ENCODE measurements around the gene TSPAN18.
"Not testable (repeated sequence)": the region's sequence is repeated elsewhere in the genome, so short reads cannot be mapped to it uniquely, and the experiment has no call there.

The TSPAN18 gene

GRCh38 chr11:44870181-44870580, 143.4 kb downstream of the TSPAN18 start:
- Histone ChIP-seq H3F3A (ENCODE audit: control insufficient read depth, insufficient read depth) (no peaks in the 10 kb centered on the region), H3K27ac (ENCODE audit: low read depth, low read length) (no peak overlapping the region), H3K4me2 (ENCODE audit: low read length) (no peak overlapping the region), H3K4me1 (ENCODE audit: control insufficient read depth, low read length) (peaks cover 6% of the 10 kb centered on the region), H3K36me3 (ENCODE audit: control insufficient read depth, low read length) (no peaks in the 10 kb centered on the region), H3K9me3 (ENCODE audit: control insufficient read depth, insufficient read depth, low read length) (no peaks in the 10 kb centered on the region), H3K9me2 (replicated peaks; ENCODE audit: control insufficient read depth, low read length) (no peaks in the 10 kb centered on the region), H3K79me2 (ENCODE audit: control insufficient read depth, low read length) (no peaks in the 10 kb centered on the region), H3K27me3 (ENCODE audit: control insufficient read depth, low read length) (no peaks in the 10 kb centered on the region), H4K20me1 (ENCODE audit: control insufficient read depth, insufficient read depth, low read depth, low read length) (no peaks in the 10 kb centered on the region), H3K4me3 (ENCODE audit: low read length) (no peak overlapping the region)
- TF ChIP-seq EZH2phosphoT487 (IDR thresholded peaks at IDR 0.05; ENCODE audit: borderline replicate concordance, low read length): no peak
- no peak for TF ChIP-seq CTCF (IDR thresholded peaks at IDR 0.05; ENCODE audit: low read depth, low read length, poor library complexity, severe bottlenecking)

GRCh38 chr11:44870615-44871176, 143.9 kb downstream of the TSPAN18 start:
- TF ChIP-seq CTCF (IDR thresholded peaks at IDR 0.05; ENCODE audit: low read depth, low read length, poor library complexity, severe bottlenecking) (no peak), EZH2phosphoT487 (IDR thresholded peaks at IDR 0.05; ENCODE audit: borderline replicate concordance, low read length) (no peak)
- H3F3A ChIP-seq (ENCODE audit: control insufficient read depth, insufficient read depth): no peaks in the 10 kb centered on the region
- no peaks in the 10 kb centered on the region for H3K9me3 ChIP-seq (ENCODE audit: control insufficient read depth, insufficient read depth, low read length)
- H3K4me2 ChIP-seq (ENCODE audit: low read length): no peak overlapping the region
- no peaks in the 10 kb centered on the region for H4K20me1 ChIP-seq (ENCODE audit: control insufficient read depth, insufficient read depth, low read depth, low read length)
- no peaks in the 10 kb centered on the region for H3K9me2 ChIP-seq (replicated peaks; ENCODE audit: control insufficient read depth, low read length)
- H3K4me3 ChIP-seq (ENCODE audit: low read length): no peak overlapping the region
- no peaks in the 10 kb centered on the region for H3K79me2 ChIP-seq (ENCODE audit: control insufficient read depth, low read length)
- no peaks in the 10 kb centered on the region for H3K36me3 ChIP-seq (ENCODE audit: control insufficient read depth, low read length)
- H3K4me1 ChIP-seq (ENCODE audit: control insufficient read depth, low read length): peaks cover 6% of the 10 kb centered on the region
- H3K27me3 ChIP-seq (ENCODE audit: control insufficient read depth, low read length): no peaks in the 10 kb centered on the region
- H3K27ac ChIP-seq (ENCODE audit: low read depth, low read length): no peak overlapping the region

- not testable (repeated sequence) for H3K4me3 ChIP-seq (ENCODE audit: low read length); H3K27ac ChIP-seq (ENCODE audit: low read depth, low read length); H3K4me1 ChIP-seq (ENCODE audit: control insufficient read depth, low read length); H3K27me3 ChIP-seq (ENCODE audit: control insufficient read depth, low read length); H3K79me2 ChIP-seq (ENCODE audit: control insufficient read depth, low read length); H3K9me3 ChIP-seq (ENCODE audit: control insufficient read depth, insufficient read depth, low read length); H3K9me2 ChIP-seq (replicated peaks; ENCODE audit: control insufficient read depth, low read length); H3K36me3 ChIP-seq (ENCODE audit: control insufficient read depth, low read length); H4K20me1 ChIP-seq (ENCODE audit: control insufficient read depth, insufficient read depth, low read depth, low read length); H3F3A ChIP-seq (ENCODE audit: control insufficient read depth, insufficient read depth); H3K4me2 ChIP-seq (ENCODE audit: low read length)
These were observed 144.9 kb downstream of the TSPAN18 start for GRCh38 chr11:44871682-44872081.

- Histone ChIP-seq H3K4me3 (ENCODE audit: low read length) (no peak overlapping the region), H3K4me2 (ENCODE audit: low read length) (no peak overlapping the region), H3K27ac (ENCODE audit: low read depth, low read length) (no peak overlapping the region), H3K4me1 (ENCODE audit: control insufficient read depth, low read length) (peaks cover 6% of the 10 kb centered on the region), H3K9me3 (ENCODE audit: control insufficient read depth, insufficient read depth, low read length) (no peaks in the 10 kb centered on the region), H3K36me3 (ENCODE audit: control insufficient read depth, low read length) (no peaks in the 10 kb centered on the region), H3K27me3 (ENCODE audit: control insufficient read depth, low read length) (no peaks in the 10 kb centered on the region), H3F3A (ENCODE audit: control insufficient read depth, insufficient read depth) (no peaks in the 10 kb centered on the region), H3K9me2 (replicated peaks; ENCODE audit: control insufficient read depth, low read length) (no peaks in the 10 kb centered on the region), H3K79me2 (ENCODE audit: control insufficient read depth, low read length) (no peaks in the 10 kb centered on the region), H4K20me1 (ENCODE audit: control insufficient read depth, insufficient read depth, low read depth, low read length) (no peaks in the 10 kb centered on the region)
- TF ChIP-seq CTCF (IDR thresholded peaks at IDR 0.05; ENCODE audit: low read depth, low read length, poor library complexity, severe bottlenecking) (no peak), EZH2phosphoT487 (IDR thresholded peaks at IDR 0.05; ENCODE audit: borderline replicate concordance, low read length) (no peak)
These were observed 145.8 kb downstream of the TSPAN18 start for GRCh38 chr11:44872556-44872955.

All from DOHH2 (cell line).